Neural cell (in vitro differentiated cells): ENCODE data around the gene TUBA3D.
"Not testable (repeated sequence)": the region's sequence is repeated elsewhere in the genome, so short reads cannot be mapped to it uniquely, and the experiment has no call there.

Experiments used
- CTCF ChIP-seq: fragments of 450-650 bp; IDR thresholded peaks from 2 replicates; pipeline ENCODE4 v1.5.1; 2014; ENCODE audit warnings: antibody characterized with exemption, mild to moderate bottlenecking, moderate library complexity; ENCODE audit not compliant: poor library complexity, severe bottlenecking
- EP300 ChIP-seq: fragments of 450-650 bp; conservative IDR thresholded peaks from 2 replicates; pipeline ENCODE4 v1.6.1; 2014; ENCODE audit warnings: antibody characterized with exemption, mild to moderate bottlenecking, moderate library complexity; ENCODE audit not compliant: poor library complexity, severe bottlenecking
- EZH2 ChIP-seq: fragments of 200-600, 300-800 bp; shearing (Covaris generic), sonication (generic); IDR thresholded peaks from 2 replicates; pipeline ENCODE4 v1.6.1; 2014; ENCODE audit warnings: antibody characterized with exemption, low read length, borderline replicate concordance, mild to moderate bottlenecking; ENCODE audit not compliant: insufficient read depth, poor library complexity, severe bottlenecking
- MXI1 ChIP-seq: fragments of 450-650 bp; conservative IDR thresholded peaks from 2 replicates; pipeline ENCODE4 v1.6.1; 2014; ENCODE audit warnings: antibody characterized with exemption, mild to moderate bottlenecking; ENCODE audit not compliant: poor library complexity, severe bottlenecking
- POLR2AphosphoS5 ChIP-seq: IDR thresholded peaks from 2 replicates; pipeline ENCODE4 v1.6.1; 2012
- RAD21 ChIP-seq: fragments of 450-650 bp; conservative IDR thresholded peaks from 2 replicates; pipeline ENCODE4 v1.6.1; 2014; ENCODE audit warnings: antibody characterized with exemption, mild to moderate bottlenecking, moderate library complexity
- REST ChIP-seq: IDR thresholded peaks from 2 replicates; pipeline ENCODE4 v1.6.1; 2012; ENCODE audit warnings: borderline replicate concordance
- TAF1 ChIP-seq: IDR thresholded peaks from 2 replicates; pipeline ENCODE4 v1.6.1; 2012; ENCODE audit warnings: low read depth

- peak; percentile 9 for TF ChIP-seq CTCF
- not testable (repeated sequence) for TF ChIP-seq RAD21, POLR2AphosphoS5, EZH2, EP300, REST, TAF1, MXI1
These were observed 40.7 kb downstream of the TUBA3D start for GRCh38 chr2:131516621-131517020.
